Midbrain (tissue), 1 donor: ENCODE results near the gene LCOR.
A peak's percentile ranks its signal among the peaks of the same experiment; 100 is the strongest.

Experiments
- DNase-seq: peaks from one replicate; lab custom pipeline; 2025; lab: John Stamatoyannopoulos, UW

The LCOR gene

GRCh38 chr10:96987141-96987841 lies 155.2 kb downstream of the LCOR start:
- no peak for DNase-seq

GRCh38 chr10:96987842-96988175 lies 155.7 kb downstream of the LCOR start:
- no peak for DNase-seq

- no peak for DNase-seq
These were observed 156.3 kb downstream of the LCOR start for GRCh38 chr10:96988426-96988825.

- DNase-seq, result no peak
These were observed 159.3 kb downstream of the LCOR start for GRCh38 chr10:96991313-96991841.

- no peak for DNase-seq
These were observed 160.6 kb downstream of the LCOR start for GRCh38 chr10:96992721-96993120.

- peak; percentile 21 for DNase-seq
These were observed 163.8 kb downstream of the LCOR start for GRCh38 chr10:96995851-96996250.

GRCh38 chr10:96996275-96996965 lies 164.3 kb downstream of the LCOR start:
- no peak for DNase-seq

GRCh38 chr10:96998329-96998888 lies 166.3 kb downstream of the LCOR start:
- no peak for DNase-seq

- no peak for DNase-seq
These were observed 167.2 kb downstream of the LCOR start for GRCh38 chr10:96999337-96999736.

GRCh38 chr10:96999987-97000386 lies 167.9 kb downstream of the LCOR start:
- no peak for DNase-seq

GRCh38 chr10:97000487-97001182 lies 168.5 kb downstream of the LCOR start:
- DNase-seq, result no peak

- no peak for DNase-seq
These were observed 169.3 kb downstream of the LCOR start for GRCh38 chr10:97001183-97001991.

- no peak for DNase-seq
These were observed 170.6 kb downstream of the LCOR start for GRCh38 chr10:97002670-97003069.

- DNase-seq, result no peak
These were observed 171.2 kb downstream of the LCOR start for GRCh38 chr10:97003151-97003803.

GRCh38 chr10:97003804-97004201 lies 171.7 kb downstream of the LCOR start:
- DNase-seq, result no peak

GRCh38 chr10:97004591-97004990 lies 172.5 kb downstream of the LCOR start:
- DNase-seq, result no peak

- no peak for DNase-seq
These were observed 173.3 kb downstream of the LCOR start for GRCh38 chr10:97005349-97005748.

GRCh38 chr10:97006364-97006763 lies 174.3 kb downstream of the LCOR start:
- no peak for DNase-seq

- DNase-seq, result no peak
These were observed 175.3 kb downstream of the LCOR start for GRCh38 chr10:97007417-97007816.

- no peak for DNase-seq
These were observed 178.7 kb downstream of the LCOR start for GRCh38 chr10:97010695-97011206.

GRCh38 chr10:97011397-97011796 lies 179.3 kb downstream of the LCOR start:
- DNase-seq, result no peak
